Measurements from ENCODE around the gene UBE2S. TPM values are rescaled to one million over a fixed set of nuclear protein-coding genes. Genes with fewer than 3 reads are reported as not detected.
"Not testable (repeated sequence)": the region's sequence is repeated elsewhere in the genome, so short reads cannot be mapped to it uniquely, and the experiment has no call there.

The UBE2S gene
- polyA plus RNA-seq, 3 donors: 16.1 to 40.9 (median 21.9) TPM

- H3K36me3 ChIP-seq (replicated peaks in 1 of 2; ENCODE audit: control insufficient read depth in 1 of 2, insufficient read depth in 2 of 2, low read length in 2 of 2): no peaks in the 10 kb centered on the region
- H3K4me1 ChIP-seq (ENCODE audit: control insufficient read depth in 1 of 2, insufficient read depth in 2 of 2, low read length in 2 of 2): peaks cover 5 to 10% of the 10 kb centered on the region in 2 donors
- no peak overlapping the region for H3K4me3 Mint-ChIP-seq
- no peak overlapping the region for H3K27ac ChIP-seq (ENCODE audit: low read depth in 1 of 2, low read length in 2 of 2)
- H3K79me2 ChIP-seq (ENCODE audit: insufficient read depth, low read length): no peaks in the 10 kb centered on the region
- H3K4me3 ChIP-seq (replicated peaks in 1 of 3; ENCODE audit: low read depth in 2 of 3, low read length in 3 of 3): no peak overlapping the region
- intact Hi-C loops (cut with micrococcal nuclease): no loop called here
- H3K9me3 ChIP-seq (replicated peaks in 1 of 2; ENCODE audit: control insufficient read depth in 1 of 2, insufficient read depth in 1 of 2, low read length in 2 of 2): peaks cover 5 to 10% of the 10 kb centered on the region in 2 donors
- peaks cover 6% of the 10 kb centered on the region for H3K4me1 Mint-ChIP-seq
- no peak for DNase-seq
- peaks cover 0 to 15% (median 9%) of the 10 kb centered on the region in 7 donors for H3K9me3 Mint-ChIP-seq
- no peak overlapping the region for H3K9ac ChIP-seq (ENCODE audit: insufficient read depth, low read length, poor library complexity, severe bottlenecking)
- no peak overlapping the region for H2AFZ ChIP-seq (ENCODE audit: insufficient read depth, low read depth, low read length, poor library complexity, severe bottlenecking)
- no peak overlapping the region for H3K4me2 ChIP-seq (replicated peaks; ENCODE audit: extremely low read depth, low read length, poor library complexity, severe bottlenecking)
- peaks cover 36 to 49% (median 41%) of the 10 kb centered on the region in 3 donors for H3K27me3 Mint-ChIP-seq (ENCODE audit: low read depth in 3 of 3)
- no peaks in the 10 kb centered on the region for H4K20me1 ChIP-seq (ENCODE audit: insufficient read depth, low read length)
- H3K27me3 ChIP-seq (ENCODE audit: control insufficient read depth in 2 of 2, insufficient read depth in 2 of 2, low read length in 2 of 2): peaks cover 12 to 61% of the 10 kb centered on the region in 2 donors
- WGBS (ENCODE audit: insufficient coverage): 35% methylated on average over 15 of the region's 16 CpGs
- no peak for TF ChIP-seq CTCF (IDR thresholded peaks at IDR 0.05)
- no peak overlapping the region for H3K27ac Mint-ChIP-seq
- peaks cover 12 to 13% of the 10 kb centered on the region in 2 donors for H3K36me3 Mint-ChIP-seq
These were observed 41.9 kb upstream of the UBE2S start for GRCh38 chr19:55449469-55449868.

GRCh38 chr19:55448175-55448490 is 40.5 kb upstream of the UBE2S start:
- H3K4me1 ChIP-seq (ENCODE audit: control insufficient read depth in 1 of 2, insufficient read depth in 2 of 2, low read length in 2 of 2); H3K4me3 ChIP-seq (replicated peaks in 1 of 3; ENCODE audit: low read depth in 2 of 3, low read length in 3 of 3); H3K27ac ChIP-seq (ENCODE audit: low read depth in 1 of 2, low read length in 2 of 2); DNase-seq; H3K4me1 Mint-ChIP-seq; intact Hi-C loops (cut with micrococcal nuclease); H3K36me3 Mint-ChIP-seq; H3K36me3 ChIP-seq (replicated peaks in 1 of 2; ENCODE audit: control insufficient read depth in 1 of 2, insufficient read depth in 2 of 2, low read length in 2 of 2); H4K20me1 ChIP-seq (ENCODE audit: insufficient read depth, low read length); H3K27ac Mint-ChIP-seq; H3K4me3 Mint-ChIP-seq; H3K9ac ChIP-seq (ENCODE audit: insufficient read depth, low read length, poor library complexity, severe bottlenecking); H3K79me2 ChIP-seq (ENCODE audit: insufficient read depth, low read length); H2AFZ ChIP-seq (ENCODE audit: insufficient read depth, low read depth, low read length, poor library complexity, severe bottlenecking); H3K4me2 ChIP-seq (replicated peaks; ENCODE audit: extremely low read depth, low read length, poor library complexity, severe bottlenecking): not testable (repeated sequence)
- 100% methylated on average over 3 of the region's 5 CpGs for WGBS (ENCODE audit: insufficient coverage)
- Histone ChIP-seq H3K27me3 (ENCODE audit: control insufficient read depth in 2 of 2, insufficient read depth in 2 of 2, low read length in 2 of 2) (peaks cover 20 to 73% of the 10 kb centered on the region in 2 donors), H3K9me3 (replicated peaks in 1 of 2; ENCODE audit: control insufficient read depth in 1 of 2, insufficient read depth in 1 of 2, low read length in 2 of 2) (peaks cover 4 to 20% of the 10 kb centered on the region in 2 donors)
- Mint-ChIP-seq H3K9me3 (peaks cover 0 to 23% (median 10%) of the 10 kb centered on the region in 7 donors), H3K27me3 (ENCODE audit: low read depth in 3 of 3) (peaks cover 28 to 58% (median 47%) of the 10 kb centered on the region in 3 donors)

All from CD14-positive monocyte (primary cell).